Cortex of kidney (tissue), 1 donor: ENCODE data around the gene FAM53B.
"Not testable (repeated sequence)": the region's sequence is repeated elsewhere in the genome, so short reads cannot be mapped to it uniquely, and the experiment has no call there.

ENCODE experiments used
- DNase-seq: peaks from one replicate; lab custom pipeline; 2025; lab: John Stamatoyannopoulos, UW

The FAM53B gene

DNA sequence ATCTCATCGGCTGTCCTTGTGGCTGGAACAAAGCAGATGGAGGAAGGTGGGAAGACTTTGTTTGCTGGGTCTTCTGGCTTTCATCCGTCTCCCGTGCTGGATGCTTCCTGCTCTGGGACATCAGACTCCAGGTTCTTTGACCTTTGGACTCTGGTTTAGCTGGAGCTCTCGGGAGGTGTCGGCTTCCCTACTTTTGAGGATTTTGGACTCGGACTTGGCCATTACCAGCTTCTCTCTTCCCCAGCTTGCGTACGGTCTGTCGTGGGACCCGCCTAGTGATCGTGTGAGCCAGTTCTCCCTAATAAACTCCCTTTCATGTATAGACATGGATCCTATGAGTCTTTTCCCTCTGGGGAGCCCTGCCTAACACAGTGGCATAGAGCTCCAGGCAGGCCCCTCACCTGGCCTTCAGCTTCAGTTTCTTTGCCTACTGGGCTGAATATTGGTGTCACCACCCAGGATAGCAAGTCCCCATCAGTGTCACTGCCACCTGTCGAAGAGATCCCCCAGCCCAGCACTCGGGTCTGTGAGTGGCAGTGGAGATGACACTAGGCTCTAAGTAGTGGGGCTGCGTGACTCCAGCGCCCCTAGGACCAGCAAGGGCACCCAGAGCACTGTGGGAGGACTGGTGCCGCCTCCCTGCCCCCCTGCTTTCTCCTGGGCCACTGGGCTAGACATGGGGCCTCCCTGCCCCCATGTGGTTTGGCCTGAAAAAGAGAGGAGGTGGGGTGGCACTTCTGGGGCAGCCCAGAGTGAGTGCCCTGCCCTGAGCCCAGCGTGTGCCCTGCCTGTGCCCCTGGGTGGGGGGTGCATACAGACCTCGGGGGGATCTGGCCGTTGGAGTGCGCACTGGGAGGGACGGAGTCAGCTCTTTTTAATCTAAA is 147.0 kb downstream of the FAM53B start:
- no peak for DNase-seq

DNA sequence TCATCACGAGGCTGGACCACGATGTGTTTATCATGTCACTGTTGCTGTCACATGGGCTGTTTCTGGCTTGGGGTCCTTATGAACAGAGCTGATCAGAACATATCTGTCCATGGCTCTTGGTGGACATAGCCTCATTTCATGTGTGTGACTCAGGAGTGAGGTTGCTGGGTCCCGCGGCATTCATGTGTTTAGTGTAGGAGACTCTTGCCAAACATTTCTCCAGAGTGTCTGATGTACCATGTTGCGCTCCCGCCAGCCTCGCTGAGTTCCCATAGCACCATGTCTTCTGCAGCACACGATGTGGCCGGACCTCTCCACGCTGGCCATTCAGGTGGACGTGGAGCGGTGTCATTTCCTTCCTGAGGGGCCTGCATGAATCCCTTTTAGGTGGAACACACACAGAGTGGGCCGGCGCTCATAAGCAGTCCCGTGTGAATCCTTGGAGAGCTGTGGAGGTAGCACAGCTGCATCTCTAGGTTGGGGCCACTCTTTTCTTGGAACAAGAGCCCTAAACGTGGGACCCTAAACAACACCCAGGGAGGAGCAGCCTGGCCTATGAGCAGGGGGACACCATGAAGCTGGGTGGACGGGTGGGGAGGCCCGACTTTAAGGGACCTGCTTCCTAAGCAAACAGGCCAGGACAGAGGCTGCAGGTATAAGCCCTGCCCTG is 147.9 kb downstream of the FAM53B start:
- DNase-seq = no peak

DNA sequence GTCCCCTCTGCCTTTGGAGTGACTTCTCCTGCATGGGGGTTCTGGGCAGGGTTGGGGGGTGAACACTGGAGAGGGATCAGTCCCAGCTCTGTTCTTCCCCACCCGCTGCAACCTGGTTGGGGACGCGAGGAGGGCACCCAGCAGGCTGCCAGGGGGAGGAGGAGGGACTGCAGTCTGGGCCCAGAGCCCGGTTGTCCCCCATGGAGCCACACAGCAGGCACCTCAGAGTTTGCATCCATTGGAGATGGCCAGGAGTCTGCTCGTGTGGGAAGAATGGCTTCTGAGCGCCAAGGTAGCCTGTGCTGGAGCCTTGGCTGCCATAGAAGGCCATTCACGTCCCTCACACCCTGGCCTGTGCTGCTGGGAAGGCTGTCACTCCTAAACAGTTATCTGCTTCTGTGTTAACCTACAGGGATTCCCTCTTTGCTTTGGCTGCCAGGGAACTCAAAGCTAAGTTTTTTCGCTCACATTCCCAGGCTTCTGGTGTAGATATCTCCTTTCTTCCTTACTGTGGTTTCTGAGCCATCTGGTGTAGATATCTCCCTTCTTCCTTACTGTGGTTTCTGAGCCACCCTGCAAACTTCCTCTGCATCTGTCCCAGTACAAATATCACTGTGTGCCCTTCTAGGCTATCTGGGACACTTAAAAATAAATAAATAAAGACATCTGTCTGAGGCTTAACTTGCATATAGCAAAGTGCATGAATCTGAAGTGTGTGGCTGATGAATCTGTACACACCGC is 148.9 kb downstream of the FAM53B start:
- no peak for DNase-seq

DNA sequence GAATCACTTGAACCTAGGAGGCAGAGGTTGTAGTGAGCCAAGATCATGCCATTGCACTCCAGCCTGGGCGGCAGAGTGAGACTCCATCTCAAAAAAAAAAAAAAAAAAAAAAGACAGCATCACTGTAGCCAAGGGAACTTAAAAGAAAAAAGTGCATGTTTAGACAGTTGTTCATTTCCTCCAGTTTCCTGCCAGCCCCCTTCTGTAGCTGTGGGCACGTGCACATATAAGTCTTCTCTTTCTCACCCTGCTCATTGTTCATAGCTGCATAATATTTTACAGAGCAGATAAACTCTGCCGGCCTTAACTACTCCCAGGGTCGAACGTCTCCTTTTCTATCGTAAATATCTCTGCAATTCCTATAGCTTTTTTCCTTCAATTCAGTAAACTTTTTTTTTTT is 149.9 kb downstream of the FAM53B start:
- no peak for DNase-seq

DNA sequence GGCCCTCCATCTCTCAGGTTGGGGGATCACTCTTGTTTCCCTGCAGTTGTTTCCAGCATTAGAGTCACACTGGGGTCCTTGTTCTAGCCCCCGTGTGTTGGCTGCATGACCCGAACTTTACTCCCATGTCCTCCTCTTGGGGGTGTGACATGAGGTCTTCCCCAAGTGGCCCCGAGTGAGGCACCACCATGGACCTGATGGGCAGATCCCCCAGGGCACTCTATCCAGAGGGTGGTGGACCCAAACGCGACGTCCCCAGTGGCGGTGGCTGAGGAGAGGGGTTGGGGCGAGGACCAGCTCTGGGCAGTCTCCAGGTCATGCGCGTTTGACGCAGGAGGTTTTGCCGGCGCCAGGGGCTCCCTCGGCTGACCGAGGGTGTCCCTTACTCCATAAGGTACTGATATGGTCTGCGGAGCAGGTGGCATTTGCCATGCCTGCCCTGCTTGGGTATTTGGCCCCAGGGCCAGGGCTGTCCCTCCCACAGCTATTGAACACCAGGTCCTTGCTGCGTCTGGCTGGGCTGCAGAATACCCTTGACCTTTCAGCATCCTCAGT is 150.7 kb downstream of the FAM53B start:
- DNase-seq = no peak

DNA sequence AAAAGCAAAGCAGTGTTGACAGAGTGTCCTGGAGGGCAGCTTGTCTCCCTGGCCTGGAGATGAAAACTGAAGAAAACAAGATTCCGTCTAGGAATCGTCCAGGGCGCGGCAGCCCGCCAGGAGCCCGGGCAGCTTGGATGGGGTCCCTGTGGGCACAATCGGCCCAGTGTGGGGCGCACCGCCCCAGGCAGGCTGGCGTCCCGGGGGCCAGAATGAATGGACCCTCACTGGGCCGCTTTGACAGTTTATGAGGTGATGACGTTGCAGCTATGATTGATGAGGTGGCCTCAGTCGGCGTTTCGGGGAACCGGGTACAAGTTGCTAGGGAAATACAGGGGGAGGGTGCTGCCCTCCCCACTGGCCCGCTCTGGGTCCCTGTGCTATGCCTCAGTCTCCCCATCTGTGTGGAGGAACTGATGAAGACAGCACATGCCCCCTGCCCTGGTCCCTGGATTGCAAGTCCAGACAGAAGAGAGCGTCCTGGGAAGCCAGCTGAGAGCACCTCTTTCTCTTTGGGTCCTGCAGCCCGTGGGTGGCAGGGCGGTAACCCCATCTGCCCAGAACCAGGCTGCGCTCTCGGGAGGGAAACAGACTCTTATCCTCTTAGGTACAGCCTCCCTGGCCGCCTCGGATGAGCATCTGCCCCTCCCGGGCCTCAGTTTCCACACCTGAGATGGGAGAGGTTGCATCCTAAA is 151.3 kb downstream of the FAM53B start:
- DNase-seq = no peak

DNA sequence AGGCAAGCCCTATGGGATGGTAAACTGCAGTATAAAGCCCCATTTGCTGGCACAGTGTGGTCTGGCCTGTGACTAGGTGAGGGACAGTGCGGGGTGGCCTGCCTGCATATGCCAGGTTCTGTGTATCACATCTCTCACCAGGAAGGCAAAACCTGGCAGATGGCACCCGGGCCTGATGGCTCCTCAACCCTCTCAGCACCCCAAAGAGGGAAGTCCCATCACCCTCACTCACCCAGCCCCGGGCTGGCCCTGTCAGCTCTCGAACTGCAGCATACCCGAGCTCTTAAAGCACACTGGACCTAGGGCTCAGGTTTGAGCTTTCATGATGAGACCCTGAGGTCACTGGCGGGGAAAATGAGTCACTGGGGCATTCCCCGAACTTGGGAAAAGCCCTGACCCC is 152.1 kb downstream of the FAM53B start:
- no peak for DNase-seq

DNA sequence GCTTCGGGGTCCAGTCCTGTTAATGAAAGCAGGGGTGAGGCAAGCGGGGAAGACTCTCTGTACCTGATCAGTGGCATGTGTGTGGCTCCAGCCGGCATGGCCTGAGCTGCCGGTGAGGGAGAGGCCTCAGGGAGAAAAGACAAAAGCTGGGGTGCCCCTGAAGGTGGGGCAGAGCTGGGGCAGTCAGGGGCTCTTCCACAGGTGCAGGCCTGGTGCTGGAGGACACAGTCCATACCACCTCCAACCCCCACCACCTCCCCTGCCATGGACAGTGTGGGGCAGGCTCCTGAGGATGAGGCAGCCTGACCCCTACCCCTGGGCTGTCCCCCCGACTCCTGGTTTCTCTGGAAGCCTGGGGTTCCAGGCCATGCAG is 153.1 kb downstream of the FAM53B start:
- no peak for DNase-seq

DNA sequence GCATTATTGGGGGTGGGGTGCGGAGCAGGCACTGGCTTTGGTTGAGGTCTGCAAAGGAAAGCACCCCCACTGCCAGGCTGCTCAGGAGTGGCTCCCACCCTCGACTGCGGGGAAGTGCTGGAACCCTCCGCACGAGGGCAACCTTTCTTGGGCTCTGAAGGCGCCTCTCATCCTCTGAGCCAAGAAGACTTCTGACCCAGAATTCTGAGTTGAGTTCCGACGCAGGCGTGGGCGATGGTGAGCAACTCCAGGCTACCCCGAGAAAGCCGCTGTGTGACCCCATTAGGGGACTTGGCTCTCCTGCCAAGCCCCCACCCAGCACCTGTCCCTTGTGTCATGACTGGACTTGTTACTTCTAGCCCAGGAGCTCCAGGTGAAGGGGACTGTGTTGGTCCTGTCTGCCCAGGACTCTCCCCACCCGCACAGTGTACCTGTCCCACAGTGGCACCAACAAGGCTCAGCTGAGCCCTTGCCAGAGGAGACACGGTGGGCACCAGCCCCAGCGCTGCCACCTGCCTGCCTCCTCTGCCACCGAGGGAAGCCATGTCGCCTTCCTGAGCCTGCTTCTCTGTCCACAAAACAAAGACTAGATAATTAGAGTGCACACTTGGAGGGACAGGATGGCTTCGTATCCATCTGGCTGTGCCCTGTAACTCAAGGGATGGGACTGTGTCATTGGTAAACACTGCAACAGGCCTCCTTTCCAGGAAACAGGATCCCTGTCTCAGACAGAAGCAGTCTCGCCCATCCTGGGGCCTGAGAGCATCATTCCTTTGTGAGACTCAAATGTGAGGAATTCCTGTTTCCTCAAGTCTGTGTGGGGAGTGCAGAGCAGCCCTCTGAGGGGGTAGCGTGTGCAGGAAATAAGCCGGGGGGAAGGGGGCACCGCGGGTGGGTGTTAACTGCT is 153.7 kb downstream of the FAM53B start:
- DNase-seq = no peak

DNA sequence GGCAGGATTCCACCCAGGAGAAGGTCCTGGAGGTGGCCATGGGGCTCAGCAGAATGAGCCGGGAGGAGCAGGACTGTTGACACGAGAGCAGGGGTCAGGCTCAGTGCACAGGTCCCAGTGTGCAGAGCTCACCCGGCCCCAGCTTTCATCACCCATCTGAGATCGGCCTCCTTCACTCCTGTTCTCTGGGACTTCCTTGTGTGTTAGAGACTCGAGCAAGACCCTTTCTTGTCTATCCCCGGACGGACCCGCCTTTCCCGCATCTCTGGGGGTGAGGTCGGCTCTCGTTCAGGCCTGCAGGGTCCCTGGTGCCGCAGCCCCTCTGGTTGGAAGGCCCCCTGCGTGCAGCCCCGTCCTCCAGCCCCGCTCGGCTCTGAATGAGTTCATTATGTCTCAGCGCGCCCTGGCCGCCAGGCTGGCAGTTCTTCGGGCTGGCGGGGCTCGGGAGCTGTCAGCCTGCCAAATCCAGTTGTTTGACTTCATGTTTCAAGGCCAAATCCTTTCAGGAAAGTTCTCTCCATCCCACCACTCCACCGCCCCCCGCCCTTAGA is 154.6 kb downstream of the FAM53B start:
- DNase-seq = no peak

DNA sequence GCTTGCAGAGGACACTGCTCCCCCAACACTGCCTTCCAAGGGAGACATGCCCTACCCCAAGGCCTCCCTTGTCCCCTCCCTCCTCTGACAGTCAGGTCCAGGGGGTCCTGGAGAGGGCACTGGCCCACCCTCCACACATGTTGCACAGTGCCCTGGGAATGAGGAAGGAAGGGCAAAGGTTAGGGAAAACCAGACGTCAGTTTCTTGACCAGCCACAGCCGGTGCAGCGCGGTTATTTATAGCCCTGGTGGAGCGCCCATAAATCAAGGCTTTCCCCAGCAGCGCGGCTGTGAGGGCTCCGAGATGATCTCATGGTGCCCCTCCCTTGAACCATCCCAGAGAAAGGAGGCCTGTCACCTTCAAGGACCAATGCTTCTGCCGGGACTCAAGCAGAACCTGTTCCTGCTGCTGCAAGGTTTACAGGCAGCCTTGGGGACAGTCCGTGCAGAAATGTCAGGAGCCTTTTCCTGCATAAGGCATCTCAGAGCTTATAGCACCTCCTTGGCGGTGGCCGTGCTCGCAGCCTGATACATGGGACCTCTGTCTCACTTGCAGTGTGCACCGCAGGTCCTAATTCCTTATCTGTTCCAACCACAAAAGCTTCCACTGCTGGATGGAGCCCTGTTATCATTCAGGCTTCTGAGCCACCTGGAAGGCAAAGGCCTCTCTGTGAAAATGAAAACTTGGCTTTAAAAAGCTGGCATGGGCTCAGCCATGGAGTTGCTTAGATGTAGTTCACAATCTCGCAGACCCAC is 155.3 kb downstream of the FAM53B start:
- no peak for DNase-seq

DNA sequence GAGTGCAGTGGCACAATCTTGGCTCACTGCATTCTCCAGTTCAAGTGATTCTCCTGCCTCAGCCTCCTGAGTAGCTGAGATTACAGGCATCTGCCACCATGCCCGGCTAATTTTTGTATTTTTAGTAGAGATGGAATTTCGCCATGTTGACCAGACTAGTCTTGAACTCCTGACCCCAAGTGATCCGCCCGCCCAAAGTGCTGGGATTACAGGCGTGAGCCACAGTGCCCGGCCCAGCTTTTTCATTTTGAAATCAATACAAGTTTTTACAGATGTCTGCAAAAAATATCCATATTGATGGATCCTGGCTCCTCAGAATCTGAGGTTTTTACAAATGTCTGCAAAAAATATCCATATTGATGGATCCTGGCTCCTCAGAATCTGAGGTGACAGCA is 155.8 kb downstream of the FAM53B start:
- DNase-seq = not testable (repeated sequence)

DNA sequence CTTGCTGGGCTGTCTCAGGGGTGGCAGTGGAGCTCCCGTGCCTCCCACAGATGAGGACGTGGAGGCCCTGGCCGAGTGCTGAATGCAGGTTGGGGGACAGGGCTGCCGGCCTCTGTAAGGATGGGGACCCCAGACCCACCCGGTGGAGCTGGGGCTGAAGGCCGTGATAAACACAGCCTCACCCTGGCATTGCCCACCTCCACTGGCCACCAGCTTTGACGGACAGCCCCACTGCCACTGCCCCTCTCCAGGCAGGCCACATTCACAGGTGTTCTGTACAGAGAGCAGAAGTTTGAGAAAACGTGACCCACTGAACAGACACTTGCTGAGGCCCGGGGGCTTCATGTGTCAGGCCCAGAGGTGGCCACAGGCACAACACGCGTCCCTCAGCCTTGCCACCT is 156.4 kb downstream of the FAM53B start:
- DNase-seq = no peak

DNA sequence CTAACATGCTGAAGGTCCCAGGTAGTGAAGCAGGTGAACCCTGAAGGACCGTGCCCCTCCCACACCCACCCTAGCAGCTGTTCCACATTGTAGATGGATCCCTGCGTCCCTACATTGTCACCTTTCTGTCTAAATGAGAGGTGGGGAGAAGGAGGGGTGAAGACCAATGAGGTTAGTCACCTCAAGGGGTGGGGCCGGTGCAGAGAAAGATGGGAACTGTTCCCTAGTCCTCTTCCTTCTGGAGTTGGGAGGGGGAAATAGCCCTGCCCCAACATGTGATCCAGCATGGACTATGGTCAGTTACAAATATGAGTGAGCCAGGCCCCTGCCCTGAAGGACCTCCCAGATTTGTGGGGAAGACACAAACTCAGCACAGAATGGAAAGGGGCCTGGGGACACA is 158.0 kb downstream of the FAM53B start:
- DNase-seq = no peak

DNA sequence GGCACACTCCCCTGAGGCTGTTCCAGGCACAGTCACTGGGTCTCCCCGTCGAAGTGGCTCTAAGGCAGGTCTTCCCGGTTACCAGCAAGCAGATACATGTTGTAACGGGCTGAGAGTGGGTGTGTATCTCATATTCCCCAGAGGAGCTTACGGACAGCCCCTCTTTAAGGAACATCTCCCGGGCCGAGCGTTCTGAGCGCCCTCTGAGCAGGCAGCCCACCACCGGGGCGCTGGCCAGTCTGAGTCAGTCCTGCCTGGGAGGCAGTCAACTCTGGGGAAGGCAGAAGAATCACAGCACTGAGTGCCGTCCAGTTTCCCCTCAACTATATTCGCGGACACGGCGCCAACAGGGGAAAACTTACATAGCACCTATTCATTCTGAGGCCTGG is 165.2 kb downstream of the FAM53B start:
- no peak for DNase-seq

DNA sequence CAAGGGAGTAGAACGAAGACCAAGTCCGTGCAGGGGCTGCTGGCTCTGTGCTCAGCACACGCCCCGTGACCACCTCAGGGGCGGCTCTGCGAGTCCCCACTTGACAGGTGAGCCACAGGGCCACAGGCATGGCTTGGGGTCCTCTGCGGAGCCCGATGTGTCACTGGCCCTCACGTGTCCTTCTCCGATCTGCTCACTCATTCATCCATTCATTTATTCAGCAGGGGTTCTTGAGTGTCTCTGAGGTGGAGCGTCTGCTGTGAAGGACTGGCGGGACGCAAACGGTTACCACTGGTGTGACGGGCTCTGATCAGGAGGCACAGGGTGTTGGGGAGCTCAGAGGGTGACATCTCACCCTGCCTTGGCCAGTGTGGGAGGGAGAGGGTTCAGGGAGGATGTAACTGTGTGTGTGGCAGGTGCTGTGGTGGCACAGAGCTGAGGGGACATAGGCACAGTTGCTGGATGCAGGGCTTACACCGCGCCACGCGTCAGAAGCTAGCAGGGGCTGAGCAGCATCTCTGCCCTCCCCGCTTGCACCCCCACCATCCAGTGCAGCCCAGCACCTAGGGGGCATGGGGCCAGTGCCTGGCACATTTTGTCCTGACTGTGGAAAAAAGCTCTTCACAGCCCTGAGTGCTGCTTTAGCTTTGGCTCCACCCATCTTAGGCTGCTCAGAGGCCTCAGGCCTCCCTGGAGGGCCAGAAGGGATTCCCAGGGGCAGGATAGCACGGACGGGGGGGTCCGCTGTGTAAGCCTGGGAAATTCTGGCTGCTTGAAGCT is 165.8 kb downstream of the FAM53B start:
- no peak for DNase-seq

DNA sequence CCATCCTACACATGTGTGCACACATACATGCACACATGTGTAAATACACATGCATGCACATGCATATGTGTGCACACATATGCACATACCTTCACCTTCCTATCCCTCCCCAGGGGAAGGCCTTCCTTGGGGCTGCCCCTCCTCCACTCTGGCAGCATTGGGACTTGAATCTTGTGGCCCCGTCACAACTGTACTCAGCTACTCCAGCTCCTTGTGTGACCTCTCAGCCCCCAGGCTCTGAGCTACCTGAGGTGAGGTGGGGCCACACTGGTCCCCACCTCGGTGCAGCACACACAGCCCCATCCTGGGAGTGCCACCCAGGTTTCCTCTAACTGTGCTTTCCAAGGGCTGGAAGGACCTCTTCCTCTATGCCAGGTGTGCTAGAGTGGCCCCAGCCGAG is 166.5 kb downstream of the FAM53B start:
- no peak for DNase-seq

DNA sequence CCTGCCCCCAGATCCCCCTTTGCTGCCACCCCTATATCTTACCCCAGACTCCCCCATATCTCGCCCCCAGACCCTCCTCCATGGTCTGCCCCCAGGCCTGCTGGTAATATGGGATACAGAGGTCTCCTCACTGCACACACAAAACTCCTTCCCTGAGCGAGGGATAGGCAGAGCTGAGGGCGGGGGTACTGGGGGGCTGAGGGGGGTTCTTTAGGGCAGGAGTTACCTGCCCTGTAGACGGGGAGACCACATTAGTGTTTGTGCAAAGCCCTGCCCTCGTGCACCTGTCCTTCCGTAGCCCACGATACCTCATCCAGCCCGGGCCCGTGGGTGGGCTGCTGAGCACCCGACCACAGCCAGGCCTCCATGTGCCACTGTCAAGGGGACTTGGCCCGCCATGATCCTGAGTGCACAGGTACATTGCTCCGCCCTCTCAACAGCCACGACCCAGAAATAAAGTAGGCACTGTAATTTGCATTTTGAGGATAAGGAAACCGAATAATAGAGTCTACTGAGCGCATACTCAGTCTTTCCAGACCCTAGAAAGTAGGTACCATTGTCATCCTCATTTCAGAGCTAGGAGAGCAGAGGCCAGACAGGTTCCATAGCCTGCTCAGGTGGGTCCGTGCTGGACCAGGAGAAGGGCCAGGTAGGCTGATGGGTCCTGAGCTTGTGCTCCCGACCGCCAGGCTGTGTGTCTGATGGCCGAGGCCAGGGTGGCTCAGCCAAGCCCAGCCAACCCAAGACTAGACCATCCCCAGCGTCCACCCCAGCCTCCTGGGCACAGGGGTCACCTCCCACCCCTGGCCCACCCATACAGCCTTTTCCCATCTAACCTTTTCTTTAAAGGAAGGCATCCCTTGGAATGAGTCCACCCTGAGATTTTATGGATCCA is 167.4 kb downstream of the FAM53B start:
- DNase-seq = no peak
